OCI-LY3 (cell line): Measurements from ENCODE around the gene PHF20.
"Not testable (repeated sequence)": the region's sequence is repeated elsewhere in the genome, so short reads cannot be mapped to it uniquely, and the experiment has no call there.

ENCODE experiments used
- H2AFZ ChIP-seq: fragments of 200-600, 300-600 bp; shearing (Covaris generic); 2 replicates; pipeline ENCODE4 v1.6.0; 2014; ENCODE audit warnings: antibody characterized with exemption, low read depth, low read length
- H3K27ac ChIP-seq: fragments of 200-600, 300-600 bp; sonication (generic); 2 replicates; pipeline ENCODE4 v1.5.1; 2014; ENCODE audit warnings: mild to moderate bottlenecking, low read length, moderate library complexity, mixed read lengths
- H3K27me3 ChIP-seq: fragments of 200-600, 300-600 bp; sonication (generic); 2 replicates; pipeline ENCODE4 v1.6.1; 2014; ENCODE audit warnings: low read depth, low read length, mixed read lengths
- H3K36me3 ChIP-seq: fragments of 200-600, 300-600 bp; sonication (generic); replicated peaks from 2 replicates; pipeline ENCODE3; 2014; ENCODE audit warnings: low read depth, low read length, mixed read lengths
- H3K4me1 ChIP-seq: fragments of 300-600, 200-600 bp; sonication (generic); 2 replicates; pipeline ENCODE4 v1.6.1; 2014; ENCODE audit warnings: low read length, mixed read lengths
- H3K4me2 ChIP-seq: fragments of 200-600, 300-600 bp; sonication (generic); 2 replicates; pipeline ENCODE4 v1.6.1; 2014; ENCODE audit warnings: low read length, mixed read lengths
- H3K4me3 ChIP-seq: fragments of 300-600, 200-600 bp; sonication (generic); 2 replicates; pipeline ENCODE4 v1.5.1; 2014; ENCODE audit warnings: antibody characterized with exemption, mild to moderate bottlenecking, low read length, moderate library complexity
- H3K79me2 ChIP-seq: fragments of 300-600, 200-600 bp; shearing (Covaris generic); 2 replicates; pipeline ENCODE4 v1.6.1; 2014; ENCODE audit warnings: mild to moderate bottlenecking, low read length, mixed read lengths
- H3K9ac ChIP-seq: fragments of 300-600, 200-600 bp; shearing (Covaris generic); 2 replicates; pipeline ENCODE4 v1.6.0; 2014; ENCODE audit warnings: mild to moderate bottlenecking, low read length, moderate library complexity
- H3K9me3 ChIP-seq: fragments of 200-600, 300-600 bp; shearing (Covaris generic); 2 replicates; pipeline ENCODE4 v1.6.1; 2014; ENCODE audit warnings: low read length, mixed read lengths; ENCODE audit not compliant: insufficient read depth
- H4K20me1 ChIP-seq: fragments of 200-600, 300-600 bp; sonication (generic); 2 replicates; pipeline ENCODE4 v1.6.1; 2016; ENCODE audit warnings: low read length, mixed read lengths; ENCODE audit not compliant: insufficient read depth
- CTCF ChIP-seq: fragments of 200-600, 300-600 bp; sonication (generic); IDR thresholded peaks from 2 replicates; pipeline ENCODE4 v1.5.1; 2014; ENCODE audit warnings: antibody characterized with exemption, low read length, low read depth
- EZH2phosphoT487 ChIP-seq: fragments of 200-600 bp; shearing (Covaris generic); IDR thresholded peaks from 2 replicates; pipeline ENCODE4 v1.6.1; 2018; ENCODE audit warnings: antibody characterized with exemption, mixed run types, low read depth

Gene PHF20

GRCh38 chr20:35838205-35838604 lies 66.4 kb downstream of the PHF20 start:
- Histone ChIP-seq H3K9ac (no peak overlapping the region), H3K4me1 (no peaks in the 10 kb centered on the region), H2AFZ (no peak overlapping the region), H3K36me3 (peaks cover 15% of the 10 kb centered on the region), H4K20me1 (0 out of 2 replicates have a peak, but pooled peaks cover 9% of the 10 kb centered on the region), H3K27ac (no peak overlapping the region), H3K27me3 (no peaks in the 10 kb centered on the region), H3K79me2 (no peaks in the 10 kb centered on the region), H3K9me3 (0 out of 2 replicates have a peak, but pooled peaks cover 4% of the 10 kb centered on the region), H3K4me3 (no peak overlapping the region), H3K4me2 (no peak overlapping the region)
- TF ChIP-seq EZH2phosphoT487 (no peak), CTCF (no peak)

GRCh38 chr20:35839904-35840303 lies 68.1 kb downstream of the PHF20 start:
- 0 out of 2 replicates have a peak, but pooled peaks cover 9% of the 10 kb centered on the region for H4K20me1 ChIP-seq
- H3K9ac ChIP-seq: no peak overlapping the region
- no peak overlapping the region for H3K4me2 ChIP-seq
- TF ChIP-seq CTCF (no peak), EZH2phosphoT487 (no peak)
- H3K27me3 ChIP-seq: no peaks in the 10 kb centered on the region
- no peaks in the 10 kb centered on the region for H3K4me1 ChIP-seq
- no peak overlapping the region for H2AFZ ChIP-seq
- H3K9me3 ChIP-seq: 0 out of 2 replicates have a peak, but pooled peaks cover 4% of the 10 kb centered on the region
- peaks cover 20% of the 10 kb centered on the region for H3K36me3 ChIP-seq
- no peak overlapping the region for H3K27ac ChIP-seq
- no peak overlapping the region for H3K4me3 ChIP-seq
- no peaks in the 10 kb centered on the region for H3K79me2 ChIP-seq

GRCh38 chr20:35840421-35840820 lies 68.6 kb downstream of the PHF20 start:
- no peak for TF ChIP-seq CTCF
- no peak for TF ChIP-seq EZH2phosphoT487
- no peak overlapping the region for H3K9ac ChIP-seq

GRCh38 chr20:35842361-35842760 lies 70.5 kb downstream of the PHF20 start:
- Histone ChIP-seq H4K20me1 (0 out of 2 replicates have a peak, but pooled peaks cover 9% of the 10 kb centered on the region), H3K9me3 (0 out of 2 replicates have a peak, but pooled peaks cover 4% of the 10 kb centered on the region), H3K36me3 (peaks cover 20% of the 10 kb centered on the region)

More at GRCh38 chr20:35840421-35840820, 68.6 kb downstream of the PHF20 start:
- Histone ChIP-seq H3K27me3 (no peaks in the 10 kb centered on the region), H4K20me1 (0 out of 2 replicates have a peak, but pooled peaks cover 9% of the 10 kb centered on the region), H3K4me1 (no peaks in the 10 kb centered on the region), H3K36me3 (peaks cover 20% of the 10 kb centered on the region), H3K27ac (no peak overlapping the region), H2AFZ (no peak overlapping the region), H3K79me2 (no peaks in the 10 kb centered on the region), H3K9me3 (0 out of 2 replicates have a peak, but pooled peaks cover 4% of the 10 kb centered on the region), H3K4me2 (no peak overlapping the region), H3K4me3 (no peak overlapping the region)

GRCh38 chr20:35843894-35844293 lies 72.1 kb downstream of the PHF20 start:
- peaks cover 23% of the 10 kb centered on the region for H3K36me3 ChIP-seq
- H2AFZ ChIP-seq, H3K4me1 ChIP-seq, H3K4me3 ChIP-seq, H3K27ac ChIP-seq, H3K79me2 ChIP-seq, H3K4me2 ChIP-seq, H3K9me3 ChIP-seq, H3K9ac ChIP-seq, H4K20me1 ChIP-seq, H3K27me3 ChIP-seq: not testable (repeated sequence)

More at GRCh38 chr20:35842361-35842760, 70.5 kb downstream of the PHF20 start:
- Histone ChIP-seq H3K4me2 (no peak overlapping the region), H3K9ac (no peak overlapping the region), H2AFZ (no peak overlapping the region), H3K4me1 (no peaks in the 10 kb centered on the region), H3K27me3 (no peaks in the 10 kb centered on the region), H3K4me3 (no peak overlapping the region), H3K27ac (no peak overlapping the region), H3K79me2 (no peaks in the 10 kb centered on the region)
- TF ChIP-seq EZH2phosphoT487 (no peak), CTCF (no peak)
